Epithelial cell of esophagus (primary cell): ENCODE measurements around the gene GON4L.
"Not testable (repeated sequence)": the region's sequence is repeated elsewhere in the genome, so short reads cannot be mapped to it uniquely, and the experiment has no call there.

Source experiments
- DNase-seq: peaks from one replicate; pipeline ENCODE4 v3.0.0; 2010; ENCODE audit warnings: low read depth
- H3K4me3 ChIP-seq: 2 replicates; pipeline ENCODE4 v1.5.1; 2011; ENCODE audit warnings: mild to moderate bottlenecking, low read length, control low read depth
- TF ChIP-seq, protein P1 (sequence below): IDR thresholded peaks from 2 replicates; pipeline ENCODE4 v1.5.1; 2011; ENCODE audit warnings: low read depth, mild to moderate bottlenecking, low read length, control low read depth, inconsistent platforms; ENCODE audit not compliant: insufficient read depth; ENCODE audit errors: missing control alignments

GON4L gene

GRCh38 chr1:155712636-155713035, 144.4 kb downstream of the GON4L start:
- TF ChIP-seq, protein P1, sequence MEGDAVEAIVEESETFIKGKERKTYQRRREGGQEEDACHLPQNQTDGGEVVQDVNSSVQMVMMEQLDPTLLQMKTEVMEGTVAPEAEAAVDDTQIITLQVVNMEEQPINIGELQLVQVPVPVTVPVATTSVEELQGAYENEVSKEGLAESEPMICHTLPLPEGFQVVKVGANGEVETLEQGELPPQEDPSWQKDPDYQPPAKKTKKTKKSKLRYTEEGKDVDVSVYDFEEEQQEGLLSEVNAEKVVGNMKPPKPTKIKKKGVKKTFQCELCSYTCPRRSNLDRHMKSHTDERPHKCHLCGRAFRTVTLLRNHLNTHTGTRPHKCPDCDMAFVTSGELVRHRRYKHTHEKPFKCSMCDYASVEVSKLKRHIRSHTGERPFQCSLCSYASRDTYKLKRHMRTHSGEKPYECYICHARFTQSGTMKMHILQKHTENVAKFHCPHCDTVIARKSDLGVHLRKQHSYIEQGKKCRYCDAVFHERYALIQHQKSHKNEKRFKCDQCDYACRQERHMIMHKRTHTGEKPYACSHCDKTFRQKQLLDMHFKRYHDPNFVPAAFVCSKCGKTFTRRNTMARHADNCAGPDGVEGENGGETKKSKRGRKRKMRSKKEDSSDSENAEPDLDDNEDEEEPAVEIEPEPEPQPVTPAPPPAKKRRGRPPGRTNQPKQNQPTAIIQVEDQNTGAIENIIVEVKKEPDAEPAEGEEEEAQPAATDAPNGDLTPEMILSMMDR: peak; percentile 15
- not testable (repeated sequence) for H3K4me3 ChIP-seq
- peak; percentile 8 for DNase-seq

GRCh38 chr1:155711457-155711856, 145.6 kb downstream of the GON4L start:
- not testable (repeated sequence) for H3K4me3 ChIP-seq, DNase-seq

- TF ChIP-seq, protein P1: no peak
- H3K4me3 ChIP-seq: no peak overlapping the region
- DNase-seq: no peak
Observed at GRCh38 chr1:155709391-155709790, 147.6 kb downstream of the GON4L start.

- TF ChIP-seq, protein P1: no peak
- DNase-seq: peak; percentile 78
- no peak overlapping the region for H3K4me3 ChIP-seq
Observed at GRCh38 chr1:155706139-155706538, 150.9 kb downstream of the GON4L start.

DNA sequence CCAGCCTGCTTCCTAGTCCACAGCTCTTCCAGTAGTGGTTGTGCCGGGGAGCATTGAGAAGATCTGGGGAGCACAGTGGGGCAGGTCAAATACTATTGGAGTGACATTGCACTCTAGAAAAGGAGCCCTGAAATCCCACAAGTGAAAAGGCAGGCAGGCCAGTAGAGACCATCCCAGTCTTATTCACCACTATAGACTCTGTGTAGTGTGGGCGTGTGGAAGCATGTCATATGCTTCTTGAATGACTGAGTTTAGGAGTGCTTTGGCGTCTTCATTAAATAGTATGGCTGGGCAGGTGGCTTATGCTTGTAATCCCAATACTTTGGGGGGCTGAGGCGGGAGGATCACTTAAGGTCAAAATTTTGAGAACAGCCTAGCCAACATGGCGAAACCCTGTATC, 152.6 kb downstream of the GON4L start:
- H3K4me3 ChIP-seq: not testable (repeated sequence)
- peak; percentile 53 for DNase-seq

- TF ChIP-seq, protein P1: no peak
- no peak overlapping the region for H3K4me3 ChIP-seq
- no peak for DNase-seq
Observed at GRCh38 chr1:155703216-155703615, 153.8 kb downstream of the GON4L start.

DNA sequence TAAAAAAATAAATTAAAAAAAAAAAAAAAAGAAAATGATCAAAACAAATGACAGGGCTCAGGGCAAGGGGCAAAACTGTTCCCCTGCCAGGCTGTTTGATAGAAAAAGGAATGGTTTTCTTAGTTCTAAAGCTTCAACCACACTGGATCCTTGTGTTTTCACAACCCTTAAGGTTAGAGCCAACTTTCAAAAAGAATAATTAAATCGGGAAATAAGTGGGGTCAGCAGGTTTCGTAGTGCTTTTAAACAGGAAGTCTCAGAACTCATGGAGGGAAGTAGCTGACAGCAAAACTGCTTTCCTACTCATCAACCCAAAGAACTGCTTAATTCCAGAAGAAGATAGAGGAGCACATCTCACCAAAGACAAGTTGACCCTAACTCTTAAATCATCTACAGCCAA, 155.3 kb downstream of the GON4L start:
- DNase-seq, H3K4me3 ChIP-seq: not testable (repeated sequence)
